Measurements from ENCODE around the gene SIRT3. TPM values are rescaled to one million over a fixed set of nuclear protein-coding genes. Genes with fewer than 3 reads are reported as not detected.
A peak's percentile ranks its signal among the peaks of the same experiment; 100 is the strongest.

SIRT3 gene
- total RNA-seq, 1 experiment from 2014 or later = 13.9 TPM

DNA sequence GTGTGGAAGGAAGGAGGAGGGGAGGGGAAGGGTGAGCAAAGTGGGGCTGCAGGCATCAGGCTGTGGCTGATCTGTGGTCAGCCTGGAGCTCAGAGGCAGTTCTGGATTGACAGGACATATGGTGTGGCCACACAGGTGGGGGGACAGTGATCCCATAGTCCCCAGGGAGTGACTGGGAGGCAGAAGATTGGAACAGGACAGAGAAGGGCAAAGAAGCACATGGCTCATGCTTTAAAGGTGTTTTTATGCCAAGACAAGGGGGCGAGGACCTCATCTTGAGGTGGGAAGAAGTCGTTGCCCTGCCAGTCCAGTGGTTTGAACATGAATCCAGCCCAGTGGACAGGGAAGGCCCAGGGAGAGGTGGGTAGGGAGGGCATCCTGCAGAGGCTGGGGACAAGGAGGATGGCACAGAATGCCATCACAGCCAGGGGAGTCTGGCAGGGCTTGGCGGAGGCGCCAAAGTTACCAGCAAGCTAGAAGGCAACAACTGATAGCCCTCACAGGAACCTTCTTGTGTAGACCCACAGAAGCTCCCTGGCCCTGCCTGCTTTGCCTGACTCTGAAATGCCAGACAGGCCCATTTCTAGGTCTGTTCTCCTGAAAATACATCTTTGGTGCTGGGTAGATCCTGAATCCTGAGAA, 32.1 kb downstream of the SIRT3 start:
- no peak overlapping the region for H4K91ac ChIP-seq (ENCODE audit: insufficient read length, low read depth, low read length)
- no peak overlapping the region for H2BK12ac ChIP-seq (ENCODE audit: insufficient read length, low read depth, low read length)
- no peak overlapping the region for H3K9ac ChIP-seq (ENCODE audit: extremely low read depth, insufficient read length, low read length)
- no peak overlapping the region for H3K14ac ChIP-seq (ENCODE audit: insufficient read depth, low read length)
- H3K27ac ChIP-seq (ENCODE audit: insufficient read length, low read depth, low read length) = no peak overlapping the region
- peaks cover 5% of the 10 kb centered on the region for H3K79me1 ChIP-seq (ENCODE audit: insufficient read depth, low read depth, low read length, poor library complexity, severe bottlenecking)
- no peaks in the 10 kb centered on the region for H4K20me1 ChIP-seq (ENCODE audit: control insufficient read depth, insufficient read depth, insufficient read length)
- H3K27me3 Mint-ChIP-seq (ENCODE audit: low read depth) = no peaks in the 10 kb centered on the region; the same call in 1 of the 2 replicates
- no peak for DNase-seq
- H3K27ac Mint-ChIP-seq = no peak overlapping the region; a peak in 1 of 7 replicates
- H3K4ac ChIP-seq (ENCODE audit: low read depth, low read length) = no peak overlapping the region
- H2BK120ac ChIP-seq (ENCODE audit: low read depth, low read length, poor library complexity, severe bottlenecking) = no peak overlapping the region
- H3K79me2 ChIP-seq (ENCODE audit: insufficient read depth, low read length) = no peaks in the 10 kb centered on the region; the same call in 1 of the 2 replicates
- H4K8ac ChIP-seq (replicated peaks; ENCODE audit: insufficient read length, low read depth, low read length) = no peak overlapping the region
- no peak overlapping the region for H2AFZ ChIP-seq (ENCODE audit: low read length)
- H2BK5ac ChIP-seq (ENCODE audit: insufficient read length, low read length) = no peak overlapping the region
- peak overlapping the region in 1 of 2 experiments; percentile 60; a peak in 3 of 5 replicates for H3K4me3 Mint-ChIP-seq
- H3K36me3 Mint-ChIP-seq (ENCODE audit: insufficient read depth in 1 of 3, low read depth in 3 of 3) = peaks cover 9 to 37% (median 23%) of the 10 kb centered on the region in 3 experiments
- no peaks in the 10 kb centered on the region; the same call in 1 of the 2 replicates for H3K4me1 ChIP-seq (ENCODE audit: insufficient read depth, low read length)
- H3T11ph ChIP-seq (ENCODE audit: low read length) = no peak overlapping the region
- no peak overlapping the region for H2BK15ac ChIP-seq (ENCODE audit: low read depth, low read length)
- H3K23me2 ChIP-seq (ENCODE audit: insufficient read length, low read depth, low read length, poor library complexity, severe bottlenecking) = peaks cover 18% of the 10 kb centered on the region
- H3K56ac ChIP-seq (ENCODE audit: insufficient read length, low read depth, low read length) = no peak overlapping the region
- H3K9me3 Mint-ChIP-seq = no peaks in the 10 kb centered on the region; a peak in 1 of 5 replicates
- H3K27me3 ChIP-seq (ENCODE audit: insufficient read depth, low read length) = no peaks in the 10 kb centered on the region
- peaks cover 5 to 12% of the 10 kb centered on the region in 2 experiments for H3K4me1 Mint-ChIP-seq
- no peak overlapping the region for H3K23ac ChIP-seq (ENCODE audit: insufficient read length, low read depth, low read length)
- H3K18ac ChIP-seq (ENCODE audit: insufficient read length, low read depth, low read length) = no peak overlapping the region
- H3K9me3 ChIP-seq (ENCODE audit: control insufficient read depth, low read depth, low read length) = no peaks in the 10 kb centered on the region
- H2AK5ac ChIP-seq (ENCODE audit: insufficient read length, low read length) = no peak overlapping the region
- H3K4me2 ChIP-seq (ENCODE audit: insufficient read depth, insufficient read length, low read length) = no peak overlapping the region
- H2BK20ac ChIP-seq (ENCODE audit: low read depth, low read length, poor library complexity, severe bottlenecking) = no peak overlapping the region
- H4K5ac ChIP-seq (ENCODE audit: insufficient read length, low read depth, low read length) = no peak overlapping the region
- TF ChIP-seq, protein P1, sequence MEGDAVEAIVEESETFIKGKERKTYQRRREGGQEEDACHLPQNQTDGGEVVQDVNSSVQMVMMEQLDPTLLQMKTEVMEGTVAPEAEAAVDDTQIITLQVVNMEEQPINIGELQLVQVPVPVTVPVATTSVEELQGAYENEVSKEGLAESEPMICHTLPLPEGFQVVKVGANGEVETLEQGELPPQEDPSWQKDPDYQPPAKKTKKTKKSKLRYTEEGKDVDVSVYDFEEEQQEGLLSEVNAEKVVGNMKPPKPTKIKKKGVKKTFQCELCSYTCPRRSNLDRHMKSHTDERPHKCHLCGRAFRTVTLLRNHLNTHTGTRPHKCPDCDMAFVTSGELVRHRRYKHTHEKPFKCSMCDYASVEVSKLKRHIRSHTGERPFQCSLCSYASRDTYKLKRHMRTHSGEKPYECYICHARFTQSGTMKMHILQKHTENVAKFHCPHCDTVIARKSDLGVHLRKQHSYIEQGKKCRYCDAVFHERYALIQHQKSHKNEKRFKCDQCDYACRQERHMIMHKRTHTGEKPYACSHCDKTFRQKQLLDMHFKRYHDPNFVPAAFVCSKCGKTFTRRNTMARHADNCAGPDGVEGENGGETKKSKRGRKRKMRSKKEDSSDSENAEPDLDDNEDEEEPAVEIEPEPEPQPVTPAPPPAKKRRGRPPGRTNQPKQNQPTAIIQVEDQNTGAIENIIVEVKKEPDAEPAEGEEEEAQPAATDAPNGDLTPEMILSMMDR (conservative IDR thresholded peaks at IDR 0.05) = no peak
- WGBS (ENCODE audit: extremely low coverage, insufficient read length, low lambda C conversion rate) = no CpG with 5 or more reads among the region's 4 CpGs

All from H9 (cell line).